ENCODE results near the gene FLYWCH2. TPM values are rescaled to one million over a fixed set of nuclear protein-coding genes. Genes with fewer than 3 reads are reported as not detected.

FLYWCH2 gene
- total RNA-seq, 1 donor from 2014 or later, result 54.0 TPM

GRCh38 chr16:2836646-2837508, 46.1 kb upstream of the FLYWCH2 start:
- DNase-seq (ENCODE audit: extremely low spot score, unreplicated experiment), result no peak
- H3K9me3 Mint-ChIP-seq (ENCODE audit: unreplicated experiment), result no peaks in the 10 kb centered on the region
- H3K36me3 Mint-ChIP-seq (ENCODE audit: unreplicated experiment), result no peaks in the 10 kb centered on the region
- H3K4me1 Mint-ChIP-seq (ENCODE audit: unreplicated experiment), result peaks cover 14% of the 10 kb centered on the region
- no peak for TF ChIP-seq CTCF (IDR thresholded peaks at IDR 0.05)
- H3K4me3 Mint-ChIP-seq (ENCODE audit: unreplicated experiment), result no peak overlapping the region
- no peak overlapping the region for H3K27ac Mint-ChIP-seq (ENCODE audit: unreplicated experiment)
- no peaks in the 10 kb centered on the region for H3K27me3 Mint-ChIP-seq (ENCODE audit: unreplicated experiment)

- Mint-ChIP-seq H3K36me3 (ENCODE audit: unreplicated experiment) (no peaks in the 10 kb centered on the region), H3K4me3 (ENCODE audit: unreplicated experiment) (no peak overlapping the region), H3K27ac (ENCODE audit: unreplicated experiment) (no peak overlapping the region), H3K9me3 (ENCODE audit: unreplicated experiment) (no peaks in the 10 kb centered on the region), H3K27me3 (ENCODE audit: unreplicated experiment) (no peaks in the 10 kb centered on the region), H3K4me1 (ENCODE audit: unreplicated experiment) (peaks cover 14% of the 10 kb centered on the region)
- TF ChIP-seq CTCF (IDR thresholded peaks at IDR 0.05), result peak; percentile 74
- no peak for DNase-seq (ENCODE audit: extremely low spot score, unreplicated experiment)
Measured at GRCh38 chr16:2838928-2839327, 44.1 kb upstream of the FLYWCH2 start.

- no peaks in the 10 kb centered on the region for H3K9me3 Mint-ChIP-seq (ENCODE audit: unreplicated experiment)
- peaks cover 7% of the 10 kb centered on the region for H3K27me3 Mint-ChIP-seq (ENCODE audit: unreplicated experiment)
- H3K4me3 Mint-ChIP-seq (ENCODE audit: unreplicated experiment), result no peak overlapping the region
- DNase-seq (ENCODE audit: extremely low spot score, unreplicated experiment), result no peak
- no peak for TF ChIP-seq CTCF (IDR thresholded peaks at IDR 0.05)
- H3K36me3 Mint-ChIP-seq (ENCODE audit: unreplicated experiment), result no peaks in the 10 kb centered on the region
- H3K27ac Mint-ChIP-seq (ENCODE audit: unreplicated experiment), result no peak overlapping the region
- H3K4me1 Mint-ChIP-seq (ENCODE audit: unreplicated experiment), result peaks cover 11% of the 10 kb centered on the region
Measured at GRCh38 chr16:2839650-2840450, 43.2 kb upstream of the FLYWCH2 start.

GRCh38 chr16:2840914-2841313, 42.1 kb upstream of the FLYWCH2 start:
- no peaks in the 10 kb centered on the region for H3K9me3 Mint-ChIP-seq (ENCODE audit: unreplicated experiment)
- DNase-seq (ENCODE audit: extremely low spot score, unreplicated experiment), result no peak
- peaks cover 16% of the 10 kb centered on the region for H3K27me3 Mint-ChIP-seq (ENCODE audit: unreplicated experiment)
- H3K4me3 Mint-ChIP-seq (ENCODE audit: unreplicated experiment), result no peak overlapping the region
- H3K36me3 Mint-ChIP-seq (ENCODE audit: unreplicated experiment), result no peaks in the 10 kb centered on the region
- no peak for TF ChIP-seq CTCF (IDR thresholded peaks at IDR 0.05)
- no peak overlapping the region for H3K27ac Mint-ChIP-seq (ENCODE audit: unreplicated experiment)
- peaks cover 5% of the 10 kb centered on the region for H3K4me1 Mint-ChIP-seq (ENCODE audit: unreplicated experiment)
